ENCODE data around the gene RNF4.

Gene RNF4

DNA sequence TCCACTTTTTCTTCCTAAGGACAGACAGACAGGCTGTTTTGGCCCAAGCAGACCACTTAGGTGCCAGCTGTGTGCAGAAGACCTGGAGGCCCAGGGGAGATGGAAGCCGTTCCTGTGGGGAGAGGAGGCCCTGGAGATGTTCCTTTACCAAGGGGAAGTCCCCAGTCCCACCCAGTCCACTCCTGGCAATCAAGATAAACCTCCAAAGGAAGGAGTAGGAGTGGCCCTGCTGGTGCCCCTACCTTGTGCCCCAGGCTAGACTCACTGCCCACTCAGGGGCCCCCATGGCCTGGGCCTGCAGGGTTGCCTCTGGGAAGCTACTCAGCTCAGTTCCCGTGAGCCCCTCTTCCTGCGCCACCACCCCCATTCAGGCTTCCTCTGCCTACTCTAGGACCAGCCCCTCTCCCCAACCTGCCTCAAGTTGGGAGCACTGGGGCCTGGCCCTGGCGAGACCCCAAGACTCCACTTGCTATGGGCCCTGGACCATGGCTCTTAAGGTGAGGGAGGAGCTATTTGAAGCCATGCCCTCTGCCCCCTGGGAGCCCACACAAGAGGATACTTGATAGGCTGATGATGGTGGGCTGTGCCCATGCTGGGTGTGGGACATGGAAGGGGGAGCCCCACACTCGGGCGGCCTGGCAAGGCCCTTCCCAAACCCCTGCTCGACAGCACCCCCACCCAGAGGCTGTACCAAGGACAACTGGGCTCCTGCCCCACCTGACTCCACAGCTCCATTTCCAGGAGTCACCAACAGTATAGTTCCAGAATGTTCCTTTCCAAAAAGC, 24.8 kb upstream of the RNF4 start:
- ChIA-PET CTCF (interaction anchor here (1.0 to 7.8 kb wide), 4 partner anchors 11 to 225 kb away, joined by 3 to 82 read pairs (median 4); no protein-coding TSS in a partner anchor), POLR2A (no interaction called here)
- DNase-seq (ENCODE audit: extremely low spot score), result no peak
- TF ChIP-seq, protein P1, sequence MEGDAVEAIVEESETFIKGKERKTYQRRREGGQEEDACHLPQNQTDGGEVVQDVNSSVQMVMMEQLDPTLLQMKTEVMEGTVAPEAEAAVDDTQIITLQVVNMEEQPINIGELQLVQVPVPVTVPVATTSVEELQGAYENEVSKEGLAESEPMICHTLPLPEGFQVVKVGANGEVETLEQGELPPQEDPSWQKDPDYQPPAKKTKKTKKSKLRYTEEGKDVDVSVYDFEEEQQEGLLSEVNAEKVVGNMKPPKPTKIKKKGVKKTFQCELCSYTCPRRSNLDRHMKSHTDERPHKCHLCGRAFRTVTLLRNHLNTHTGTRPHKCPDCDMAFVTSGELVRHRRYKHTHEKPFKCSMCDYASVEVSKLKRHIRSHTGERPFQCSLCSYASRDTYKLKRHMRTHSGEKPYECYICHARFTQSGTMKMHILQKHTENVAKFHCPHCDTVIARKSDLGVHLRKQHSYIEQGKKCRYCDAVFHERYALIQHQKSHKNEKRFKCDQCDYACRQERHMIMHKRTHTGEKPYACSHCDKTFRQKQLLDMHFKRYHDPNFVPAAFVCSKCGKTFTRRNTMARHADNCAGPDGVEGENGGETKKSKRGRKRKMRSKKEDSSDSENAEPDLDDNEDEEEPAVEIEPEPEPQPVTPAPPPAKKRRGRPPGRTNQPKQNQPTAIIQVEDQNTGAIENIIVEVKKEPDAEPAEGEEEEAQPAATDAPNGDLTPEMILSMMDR (IDR thresholded peaks at IDR 0.05; ENCODE audit: control extremely low read depth, extremely low read depth, low read depth, missing control alignments), result no peak

DNA sequence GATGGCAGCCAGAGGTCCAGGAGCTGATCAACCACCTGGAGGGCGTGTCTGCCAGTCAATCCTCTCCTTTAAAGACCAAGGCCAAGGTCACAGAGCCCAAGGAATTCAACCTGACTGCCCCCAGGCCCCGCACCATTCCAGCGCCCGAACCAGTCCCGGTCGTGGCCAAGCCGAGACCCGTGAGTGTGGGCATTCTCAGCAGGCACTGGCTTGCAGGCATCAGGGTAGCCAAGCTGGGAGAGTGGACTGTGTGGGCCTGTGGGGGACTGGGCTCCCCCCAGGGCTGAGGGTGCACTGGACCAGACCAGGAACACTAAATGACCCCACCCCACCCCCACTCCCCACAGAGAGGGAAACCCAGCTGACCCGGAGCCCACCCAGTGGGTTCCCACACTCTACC, 23.8 kb upstream of the RNF4 start:
- DNase-seq (ENCODE audit: extremely low spot score), result no peak
- CTCF ChIA-PET, result interaction anchor here (1.4 to 7.8 kb wide), 2 partner anchors 14 to 226 kb away, joined by 3 to 82 read pairs; no protein-coding TSS in a partner anchor
- TF ChIP-seq, protein P1 (IDR thresholded peaks at IDR 0.05; ENCODE audit: control extremely low read depth, extremely low read depth, low read depth, missing control alignments), result no peak
- POLR2A ChIA-PET, result no interaction called here

DNA sequence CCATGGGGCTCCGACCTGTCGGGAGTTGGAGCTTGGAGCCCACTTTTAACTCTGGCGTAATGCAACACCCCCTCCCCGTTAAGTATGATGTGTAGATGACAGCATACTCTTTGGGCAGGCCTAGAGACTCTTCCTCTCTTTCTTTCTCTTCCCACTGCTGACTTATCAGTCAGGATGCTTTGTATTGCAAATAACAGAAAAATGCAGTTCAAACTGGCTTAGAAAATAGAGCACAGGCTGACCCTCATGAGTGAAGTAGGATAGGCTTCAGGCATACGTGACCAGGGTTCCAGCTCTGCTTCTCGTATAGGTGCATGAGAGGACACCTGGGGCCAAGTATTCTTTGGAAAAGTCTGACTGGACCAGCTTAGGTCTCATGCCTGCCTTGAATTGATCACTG, 23.3 kb upstream of the RNF4 start:
- CTCF ChIA-PET, result no interaction called here
- TF ChIP-seq, protein P1 (IDR thresholded peaks at IDR 0.05; ENCODE audit: control extremely low read depth, extremely low read depth, low read depth, missing control alignments), result no peak
- POLR2A ChIA-PET, result no interaction called here
- DNase-seq (ENCODE audit: extremely low spot score), result no peak

DNA sequence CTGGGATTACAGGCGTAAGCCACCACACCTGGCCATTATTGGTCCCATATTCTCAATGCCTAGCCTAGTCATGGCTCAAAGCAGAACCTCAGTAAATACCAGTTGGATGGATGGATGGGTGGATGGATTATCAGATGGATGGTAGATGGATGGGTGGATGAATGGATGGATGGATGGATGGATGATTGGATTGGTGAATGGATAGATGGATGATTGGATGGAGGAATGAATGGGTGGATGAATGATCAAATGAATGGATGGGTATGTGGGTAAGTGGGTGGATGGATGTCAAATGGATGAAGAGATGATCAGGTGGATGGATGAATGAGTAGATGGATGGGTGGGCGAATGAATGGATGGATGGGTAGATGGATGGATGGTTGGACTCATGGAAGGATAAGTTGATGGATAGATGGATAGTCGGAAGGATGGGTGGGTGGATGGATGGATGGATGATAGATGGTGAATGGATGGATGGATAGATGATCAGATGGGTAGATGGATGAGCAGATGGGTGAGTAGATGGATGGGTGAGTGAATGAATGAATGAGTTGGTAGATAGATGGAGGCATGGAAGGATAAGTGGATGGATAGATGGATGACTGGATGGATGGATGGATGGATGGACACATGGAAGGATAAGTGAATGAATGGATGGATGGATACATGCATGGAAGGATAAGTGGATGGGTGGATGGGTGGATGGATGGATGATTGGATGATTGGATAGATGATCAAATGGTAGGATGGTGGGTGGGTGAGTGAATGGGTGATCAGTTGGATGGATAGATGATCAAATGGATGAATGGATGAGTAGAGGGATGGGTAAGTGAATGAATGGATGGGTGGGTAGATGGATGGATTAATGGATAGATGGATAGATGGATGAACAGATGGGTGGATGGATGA, 22.0 kb upstream of the RNF4 start:
- ChIA-PET POLR2A (no interaction called here), CTCF (no interaction called here)
- TF ChIP-seq, protein P1 (IDR thresholded peaks at IDR 0.05; ENCODE audit: control extremely low read depth, extremely low read depth, low read depth, missing control alignments), result no peak
- DNase-seq (ENCODE audit: extremely low spot score), result no peak

DNA sequence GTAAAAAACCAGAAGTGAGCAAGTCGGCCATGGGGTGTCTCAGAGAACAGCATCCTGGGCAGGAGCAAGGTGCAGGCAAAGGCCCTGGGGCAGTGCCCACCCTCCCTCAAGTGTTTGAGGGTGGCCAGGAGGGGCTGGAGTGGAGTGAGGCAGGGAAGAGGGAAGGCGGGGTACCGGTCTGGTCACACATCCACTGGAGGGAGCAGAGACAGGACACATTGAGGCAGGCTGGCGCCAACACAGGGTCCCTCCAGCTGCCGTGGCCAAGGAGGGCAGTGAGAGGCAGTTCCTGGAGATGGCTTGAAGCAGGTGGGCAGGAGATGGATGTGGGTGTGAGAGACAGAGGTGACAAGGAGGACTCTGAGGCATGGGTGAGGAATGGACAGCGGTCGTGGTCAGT, 20.3 kb upstream of the RNF4 start:
- TF ChIP-seq, protein P1 (IDR thresholded peaks at IDR 0.05; ENCODE audit: control extremely low read depth, extremely low read depth, low read depth, missing control alignments), result no peak
- ChIA-PET CTCF (interaction anchor here (0.7 to 1.7 kb wide), 2 partner anchors 12 to 16 kb away, joined by 3 to 5 read pairs; no protein-coding TSS in a partner anchor), POLR2A (no interaction called here)
- DNase-seq (ENCODE audit: extremely low spot score), result no peak

DNA sequence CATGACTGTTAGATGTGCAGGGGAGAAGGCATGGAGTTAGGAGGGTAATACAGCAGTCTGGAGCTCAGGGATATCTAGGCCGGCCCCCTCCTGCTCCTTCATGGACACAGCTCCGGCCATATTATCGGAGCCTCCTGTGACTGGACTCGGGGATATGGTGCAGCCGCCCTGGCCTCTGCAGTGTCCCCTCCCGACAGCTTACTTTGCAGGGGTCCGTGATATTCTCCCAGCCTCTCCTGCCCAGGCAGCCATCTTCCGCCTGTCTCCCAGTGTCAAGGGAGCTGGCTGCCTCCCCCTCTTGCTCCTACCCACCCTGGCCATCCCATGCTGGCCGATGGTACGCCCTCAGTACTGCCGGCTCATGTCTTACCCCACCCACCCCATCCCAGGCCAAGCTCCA, 19.9 kb upstream of the RNF4 start:
- CTCF ChIA-PET, result interaction anchor here (0.7 to 2.6 kb wide), 3 partner anchors 8 to 16 kb away, joined by 3 to 16 read pairs (median 5); no protein-coding TSS in a partner anchor
- DNase-seq (ENCODE audit: extremely low spot score), result no peak
- POLR2A ChIA-PET, result no interaction called here
- TF ChIP-seq, protein P1 (IDR thresholded peaks at IDR 0.05; ENCODE audit: control extremely low read depth, extremely low read depth, low read depth, missing control alignments), result no peak
